ENCODE measurements around the gene ZNF333. TPM values are rescaled to one million over a fixed set of nuclear protein-coding genes. Genes with fewer than 3 reads are reported as not detected.
A peak's percentile ranks its signal among the peaks of the same experiment; 100 is the strongest.

The ZNF333 gene
- polyA plus RNA-seq, result 10 to 100 TPM; 10.8 to 15.1 (median 14.6) TPM

DNA sequence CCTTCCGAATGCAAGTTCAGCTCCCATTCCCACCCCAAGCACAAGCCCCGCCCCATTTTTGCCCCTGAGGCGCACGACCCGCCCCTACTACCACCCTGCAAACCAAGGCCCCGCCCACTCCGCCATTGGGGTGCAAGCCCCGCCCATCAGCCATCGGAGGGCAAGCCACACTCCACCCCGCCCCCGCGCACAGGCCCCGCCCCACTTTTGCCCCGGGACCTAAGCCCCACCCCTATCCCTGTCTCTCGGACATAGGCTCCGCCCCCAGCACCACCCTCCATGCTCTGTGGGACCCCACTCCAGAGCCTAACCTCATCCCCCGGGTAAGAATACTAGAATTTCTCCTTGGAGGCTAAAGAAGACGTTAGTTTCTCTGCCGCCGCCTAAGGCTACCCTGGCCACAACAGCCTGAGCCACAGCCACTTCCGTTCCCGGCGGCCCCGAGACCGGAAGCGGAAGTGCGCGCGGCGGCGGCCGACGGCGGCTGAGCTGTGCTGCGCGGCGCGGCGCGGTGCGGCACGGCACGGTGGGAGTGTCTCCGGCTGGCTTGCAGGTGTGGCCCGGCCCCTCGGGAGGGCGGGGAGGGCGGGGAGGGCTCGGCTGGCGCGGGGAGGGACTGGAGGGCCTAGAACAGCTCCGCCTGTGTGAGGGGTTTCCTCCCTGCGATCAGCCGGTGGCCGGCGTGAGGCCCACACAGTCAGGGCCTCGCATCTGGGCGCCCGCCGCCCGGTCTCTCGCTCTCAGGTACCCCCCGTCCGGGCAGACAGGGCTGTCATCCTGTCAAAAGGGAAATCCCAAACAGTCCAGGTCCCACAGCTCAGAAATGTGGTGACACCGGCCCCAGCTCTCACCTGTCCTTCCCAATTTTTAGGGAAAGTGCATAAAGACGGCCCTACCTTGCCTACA is at the start of gene ZNF333:
ZNF333 (plus strand) TSS at position 451 of the 906 bp plus-strand sequence. CDS start 3,444 bp downstream, outside the sequence.
- H3K27me3 Mint-ChIP-seq (ENCODE audit: low read depth in 3 of 3), result peaks cover 6 to 10% (median 7%) of the 10 kb centered on the region in 3 donors
- DNase-seq, result peak; percentile 95 to 98 (median 97)
- peak within 1 kb of the TSS; percentile 92 to 97 (median 95) for H3K4me3 Mint-ChIP-seq
- H3K36me3 Mint-ChIP-seq, result peaks cover 0 to 2% (median 0%) of the 10 kb centered on the region in 3 donors
- peak within 1 kb of the TSS; percentile 93 to 100 (median 99) for H3K27ac Mint-ChIP-seq
- peaks cover 20 to 30% of the 10 kb centered on the region in 2 donors for H3K4me1 Mint-ChIP-seq
- no peaks in the 10 kb centered on the region for H3K9me3 Mint-ChIP-seq

DNA sequence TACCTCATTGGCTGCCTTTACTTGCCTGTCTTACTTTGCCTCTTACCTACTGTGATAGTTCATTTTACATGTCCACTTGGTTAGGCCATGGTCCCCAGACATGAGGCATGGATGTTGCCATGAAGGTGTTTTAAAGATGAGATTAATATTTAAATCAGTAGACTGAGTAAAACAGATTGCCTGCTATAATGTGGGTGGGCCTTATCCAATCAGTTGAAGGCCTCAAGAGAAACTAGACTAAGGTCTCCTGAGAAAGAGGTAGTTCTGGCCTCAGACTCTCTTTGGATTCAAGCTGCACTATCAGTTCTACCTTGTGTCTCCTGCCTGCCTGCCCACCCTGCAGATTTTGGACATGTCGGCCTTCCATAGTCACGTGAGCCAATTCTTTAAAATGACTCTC is 41.3 kb upstream of the ZNF333 start:
- Mint-ChIP-seq H3K4me1 (no peaks in the 10 kb centered on the region), H3K4me3 (no peak overlapping the region), H3K27ac (no peak overlapping the region), H3K36me3 (peaks cover 0 to 4% (median 0%) of the 10 kb centered on the region in 3 donors), H3K27me3 (ENCODE audit: low read depth in 3 of 3) (peaks cover 8 to 15% (median 14%) of the 10 kb centered on the region in 3 donors), H3K9me3 (peaks cover 0 to 4% (median 0%) of the 10 kb centered on the region in 6 donors)
- DNase-seq, result no peak

DNA sequence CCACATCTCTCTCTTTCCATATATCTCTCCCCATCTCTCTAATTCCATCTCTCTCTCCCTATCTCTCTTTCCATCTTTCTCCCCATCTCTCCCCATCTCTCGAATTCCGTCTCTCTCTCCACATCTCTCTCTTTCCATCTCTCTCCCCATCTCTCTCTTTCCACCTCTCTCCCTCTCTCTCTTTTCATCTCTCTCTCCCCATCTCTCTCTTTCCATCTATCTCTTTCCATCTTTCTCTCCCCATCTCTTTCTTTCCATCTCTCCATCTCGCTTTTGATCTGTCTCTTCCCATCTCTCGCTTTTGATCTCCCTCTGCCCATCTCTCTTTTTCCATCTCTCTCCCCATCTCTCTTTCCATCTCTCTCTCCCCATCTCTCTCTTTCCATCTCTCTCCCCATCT is 40.8 kb upstream of the ZNF333 start:
- Mint-ChIP-seq H3K4me3 (no peak overlapping the region), H3K27me3 (ENCODE audit: low read depth in 3 of 3) (peaks cover 9 to 17% (median 14%) of the 10 kb centered on the region in 3 donors), H3K36me3 (peaks cover 0 to 4% (median 0%) of the 10 kb centered on the region in 3 donors), H3K9me3 (no peaks in the 10 kb centered on the region), H3K27ac (no peak overlapping the region), H3K4me1 (no peaks in the 10 kb centered on the region)
- no peak for DNase-seq

DNA sequence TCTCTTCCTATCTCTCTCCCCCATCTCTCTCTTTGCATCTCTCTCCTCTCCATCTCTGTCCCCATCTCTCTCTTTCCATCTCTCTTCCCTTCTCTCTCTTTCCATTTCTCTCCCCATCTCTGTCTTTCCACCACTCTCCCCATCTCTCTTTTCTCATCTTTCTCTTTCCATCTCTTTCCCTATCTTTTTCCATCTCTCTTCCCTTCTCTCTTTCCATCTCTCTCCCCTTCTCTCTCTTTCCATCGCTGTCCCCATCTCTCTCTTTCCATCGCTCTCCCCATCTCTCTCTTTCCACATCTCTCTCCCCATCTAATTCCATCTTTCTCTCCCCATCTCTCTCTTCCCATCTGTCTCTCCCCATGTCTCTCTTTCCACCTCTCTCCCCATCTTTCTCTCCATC is 39.7 kb upstream of the ZNF333 start:
- no peaks in the 10 kb centered on the region for H3K9me3 Mint-ChIP-seq
- DNase-seq, result no peak
- H3K27ac Mint-ChIP-seq, result no peak overlapping the region
- H3K27me3 Mint-ChIP-seq (ENCODE audit: low read depth in 3 of 3), result peaks cover 6 to 17% (median 10%) of the 10 kb centered on the region in 3 donors
- H3K4me1 Mint-ChIP-seq, result no peaks in the 10 kb centered on the region
- peaks cover 0 to 4% (median 0%) of the 10 kb centered on the region in 3 donors for H3K36me3 Mint-ChIP-seq
- H3K4me3 Mint-ChIP-seq, result no peak overlapping the region

DNA sequence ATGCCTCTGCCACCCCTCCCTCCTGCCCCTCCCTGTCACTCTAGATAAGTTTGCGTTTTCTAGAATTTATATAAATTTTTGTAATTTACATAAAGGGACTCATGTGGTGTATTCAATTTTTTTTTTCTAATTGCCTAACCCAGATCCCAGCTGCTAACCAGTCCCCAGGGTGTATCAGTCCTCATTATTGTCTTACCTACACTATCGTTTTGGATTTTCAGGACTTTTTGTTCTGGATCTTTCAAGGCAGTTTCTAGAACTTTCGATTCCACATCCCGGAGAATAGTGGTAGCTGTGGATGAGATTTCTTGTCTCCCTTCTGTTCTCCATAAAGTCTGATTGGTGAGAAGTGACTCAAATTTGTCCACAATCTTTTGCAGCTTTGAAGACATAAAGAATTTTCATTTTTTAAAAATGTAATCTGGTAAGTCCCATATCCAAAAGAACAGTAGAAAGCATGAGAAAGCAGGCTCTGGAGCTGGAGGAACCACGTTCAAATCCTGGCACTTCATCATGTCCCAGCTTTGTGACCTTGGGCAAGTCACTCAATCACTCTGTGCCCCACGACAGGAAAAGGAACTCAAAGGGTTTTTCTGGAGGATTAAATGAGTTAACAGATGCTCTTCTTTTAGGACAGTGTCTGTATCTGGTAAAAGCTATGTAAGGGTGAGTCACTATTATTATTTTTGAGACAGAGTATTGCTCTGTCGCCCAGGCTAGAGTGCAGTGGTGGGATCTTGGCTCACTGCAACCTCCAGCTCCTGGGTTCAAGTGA is 34.9 kb upstream of the ZNF333 start:
- no peaks in the 10 kb centered on the region for H3K4me1 Mint-ChIP-seq
- no peaks in the 10 kb centered on the region for H3K9me3 Mint-ChIP-seq
- H3K36me3 Mint-ChIP-seq, result peaks cover 0 to 4% (median 0%) of the 10 kb centered on the region in 3 donors
- H3K27me3 Mint-ChIP-seq (ENCODE audit: low read depth in 3 of 3), result peaks cover 4 to 9% (median 9%) of the 10 kb centered on the region in 3 donors
- DNase-seq, result no peak
- no peak overlapping the region for H3K4me3 Mint-ChIP-seq
- no peak overlapping the region for H3K27ac Mint-ChIP-seq

DNA sequence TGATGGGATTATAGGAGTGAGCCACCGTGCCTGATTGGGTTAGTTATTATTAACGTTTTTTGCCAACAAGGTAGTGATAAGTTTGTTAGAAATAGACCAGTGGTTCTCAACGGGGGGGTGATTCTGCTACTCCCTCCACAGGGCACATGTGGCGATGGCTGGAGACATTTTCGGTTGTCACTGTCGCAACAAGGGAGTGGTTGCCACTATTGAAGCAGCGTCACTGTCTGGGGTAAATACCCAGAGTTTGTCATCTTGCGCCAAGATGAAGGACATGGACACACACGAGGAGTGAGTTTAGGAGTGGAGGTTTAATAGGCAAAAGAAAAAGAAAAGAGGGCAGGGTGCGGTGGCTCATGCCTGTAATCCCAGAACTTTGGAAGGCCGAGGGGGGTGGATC is 34.1 kb upstream of the ZNF333 start:
- Mint-ChIP-seq H3K4me1 (no peaks in the 10 kb centered on the region), H3K27me3 (ENCODE audit: low read depth in 3 of 3) (peaks cover 2 to 11% (median 8%) of the 10 kb centered on the region in 3 donors), H3K36me3 (no peaks in the 10 kb centered on the region), H3K4me3 (no peak overlapping the region), H3K9me3 (no peaks in the 10 kb centered on the region), H3K27ac (no peak overlapping the region)
- DNase-seq, result no peak

DNA sequence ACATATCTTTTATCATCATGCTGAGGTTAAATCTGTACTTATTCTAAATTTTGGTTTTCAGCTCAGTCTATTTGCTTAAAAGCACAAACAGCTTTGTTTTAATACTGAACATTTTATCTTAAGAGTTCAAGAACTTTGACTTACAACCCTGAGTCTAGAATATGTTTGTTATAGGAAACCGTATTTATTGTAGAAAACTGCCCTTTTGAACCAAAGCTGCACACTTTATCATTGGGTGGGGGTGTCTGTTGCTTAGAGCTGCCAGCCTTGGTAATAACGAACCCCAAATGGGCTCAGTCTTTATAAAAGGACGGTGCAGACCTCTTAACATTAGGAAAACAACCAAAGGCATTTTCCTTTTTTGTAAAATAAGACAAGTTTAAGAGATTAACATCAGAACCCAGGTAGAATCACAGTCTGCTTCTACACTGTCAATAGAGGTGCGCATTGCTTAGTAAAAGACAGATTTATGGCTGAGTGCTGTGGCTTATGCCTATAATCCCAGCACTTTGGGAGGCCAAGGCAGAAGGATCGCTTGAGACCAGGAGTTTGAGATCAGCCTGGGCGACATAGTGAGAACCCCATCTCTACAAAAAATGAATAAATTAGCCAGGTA is 29.9 kb upstream of the ZNF333 start:
- no peaks in the 10 kb centered on the region for H3K4me1 Mint-ChIP-seq
- peaks cover 0 to 5% (median 3%) of the 10 kb centered on the region in 3 donors for H3K27me3 Mint-ChIP-seq (ENCODE audit: low read depth in 3 of 3)
- DNase-seq, result no peak
- H3K4me3 Mint-ChIP-seq, result no peak overlapping the region
- no peaks in the 10 kb centered on the region for H3K9me3 Mint-ChIP-seq
- H3K36me3 Mint-ChIP-seq, result no peaks in the 10 kb centered on the region
- H3K27ac Mint-ChIP-seq, result no peak overlapping the region

DNA sequence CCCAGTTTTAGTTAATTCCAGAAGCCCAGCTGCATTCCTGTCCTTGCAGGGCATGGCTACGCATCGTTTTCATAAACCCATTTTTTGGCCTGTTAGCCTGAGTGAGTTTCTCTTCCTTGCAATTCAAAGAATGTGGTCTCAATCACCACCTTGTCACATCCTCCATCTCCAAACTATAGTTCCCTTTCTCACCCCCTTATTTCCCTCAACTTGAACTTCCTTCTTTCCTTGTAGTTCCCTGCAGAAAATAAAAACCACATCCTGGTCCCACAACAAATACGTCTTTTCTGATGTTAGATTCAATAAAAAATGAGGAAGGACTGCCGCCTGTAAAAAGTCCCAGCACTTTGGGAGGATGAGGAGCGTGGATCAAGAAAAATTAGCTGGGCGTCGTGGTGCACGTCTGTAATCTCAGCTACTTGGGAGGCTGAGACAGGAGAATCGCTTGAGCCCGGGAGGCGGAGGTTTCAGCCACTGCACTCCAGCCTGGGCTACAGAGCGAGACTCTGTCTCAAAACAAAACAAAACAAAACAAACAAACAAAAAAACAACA is 28.4 kb upstream of the ZNF333 start:
- Mint-ChIP-seq H3K27me3 (ENCODE audit: low read depth in 3 of 3) (peaks cover 0 to 5% (median 0%) of the 10 kb centered on the region in 3 donors), H3K27ac (no peak overlapping the region), H3K36me3 (no peaks in the 10 kb centered on the region), H3K9me3 (no peaks in the 10 kb centered on the region), H3K4me1 (no peaks in the 10 kb centered on the region), H3K4me3 (no peak overlapping the region)
- no peak for DNase-seq

DNA sequence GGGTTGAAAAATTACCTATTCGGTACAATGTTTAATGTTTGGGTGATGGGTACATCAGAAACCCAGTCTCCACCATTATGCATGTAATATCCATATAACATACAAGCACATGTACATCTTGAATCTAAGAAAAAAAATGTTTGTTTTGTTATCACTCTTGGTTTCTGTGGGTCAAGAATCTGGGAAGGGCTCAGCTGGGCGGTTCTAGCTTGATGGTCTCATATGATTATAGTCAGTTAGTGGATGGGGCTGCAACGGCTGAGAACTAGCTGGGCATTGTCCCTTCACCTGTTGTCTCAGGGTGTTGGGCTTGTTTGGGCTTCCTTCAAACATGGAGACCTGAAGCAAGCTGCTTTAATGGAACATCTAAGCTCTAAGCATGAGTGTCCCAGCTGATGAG is 19.9 kb upstream of the ZNF333 start:
- no peak overlapping the region for H3K27ac Mint-ChIP-seq

DNA sequence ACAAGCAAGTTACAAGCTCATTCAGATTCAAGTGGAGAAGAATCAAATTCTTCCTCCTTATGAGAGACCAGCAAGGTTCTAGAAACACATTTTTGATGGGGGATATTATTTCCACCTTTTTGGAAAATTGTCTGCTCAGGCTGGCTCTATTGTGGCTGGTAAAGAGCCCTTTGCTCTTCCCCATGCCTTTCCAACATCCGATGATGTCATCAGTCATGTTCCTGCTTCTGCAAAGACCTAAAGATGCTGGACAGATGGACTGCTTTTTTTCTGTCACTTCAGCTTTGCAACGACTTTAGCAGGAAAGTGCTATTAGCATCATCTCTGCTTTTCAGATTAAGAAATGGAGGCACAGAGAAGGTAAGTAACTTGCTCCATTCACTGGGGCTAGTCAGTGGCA is 19.4 kb upstream of the ZNF333 start:
- H3K27me3 Mint-ChIP-seq (ENCODE audit: low read depth in 3 of 3), result peaks cover 0 to 26% (median 5%) of the 10 kb centered on the region in 3 donors
- peaks cover 22 to 26% of the 10 kb centered on the region in 2 donors for H3K4me1 Mint-ChIP-seq
- DNase-seq, result no peak
- no peak overlapping the region for H3K4me3 Mint-ChIP-seq
- peaks cover 0 to 9% (median 4%) of the 10 kb centered on the region in 6 donors for H3K9me3 Mint-ChIP-seq
- no peak overlapping the region for H3K27ac Mint-ChIP-seq
- no peaks in the 10 kb centered on the region for H3K36me3 Mint-ChIP-seq

More for the DNA sequence above, 19.9 kb upstream of the ZNF333 start:
- no peak for DNase-seq
- Mint-ChIP-seq H3K9me3 (peaks cover 0 to 9% (median 4%) of the 10 kb centered on the region in 6 donors), H3K4me1 (peaks cover 22 to 26% of the 10 kb centered on the region in 2 donors), H3K36me3 (no peaks in the 10 kb centered on the region), H3K4me3 (no peak overlapping the region), H3K27me3 (ENCODE audit: low read depth in 3 of 3) (peaks cover 0 to 24% (median 5%) of the 10 kb centered on the region in 3 donors)

DNA sequence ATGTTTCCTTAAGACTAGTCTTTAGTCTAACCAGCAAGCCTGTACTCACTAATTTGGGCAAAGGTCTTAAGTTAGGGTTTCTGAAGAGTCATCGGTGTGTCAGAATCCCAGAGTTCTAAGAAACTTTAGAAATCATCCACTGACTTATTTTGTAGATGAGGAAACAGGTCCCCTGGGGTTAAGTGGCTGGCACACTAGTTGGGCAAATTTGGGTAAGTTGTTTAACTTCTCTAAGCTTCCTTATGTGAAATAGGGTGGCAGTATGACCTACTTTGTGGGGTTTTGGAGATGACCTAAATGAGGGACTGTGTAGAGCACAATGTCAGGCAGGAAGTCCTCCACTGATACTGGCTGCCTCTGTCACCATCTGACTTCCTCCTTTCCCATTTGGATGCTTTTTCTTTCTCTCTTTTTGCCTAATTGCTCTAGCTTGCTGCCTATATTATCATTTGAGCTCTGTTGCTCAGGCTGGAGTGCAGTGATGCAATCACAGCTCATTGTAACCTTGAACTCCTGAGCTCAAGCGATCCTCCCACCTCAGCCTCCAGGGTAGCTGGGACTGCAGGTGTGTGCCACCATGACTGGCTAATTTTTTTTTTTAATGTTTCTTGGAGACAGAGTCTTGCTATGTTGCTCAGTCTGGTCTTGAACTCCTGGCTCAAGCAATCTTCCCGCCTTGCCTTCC is 17.5 kb upstream of the ZNF333 start:
- Mint-ChIP-seq H3K4me3 (no peak overlapping the region), H3K4me1 (peaks cover 16 to 19% of the 10 kb centered on the region in 2 donors), H3K27me3 (ENCODE audit: low read depth in 3 of 3) (peaks cover 2 to 26% (median 5%) of the 10 kb centered on the region in 3 donors), H3K36me3 (no peaks in the 10 kb centered on the region), H3K27ac (no peak overlapping the region), H3K9me3 (peaks cover 0 to 9% (median 4%) of the 10 kb centered on the region in 6 donors)
- no peak for DNase-seq

DNA sequence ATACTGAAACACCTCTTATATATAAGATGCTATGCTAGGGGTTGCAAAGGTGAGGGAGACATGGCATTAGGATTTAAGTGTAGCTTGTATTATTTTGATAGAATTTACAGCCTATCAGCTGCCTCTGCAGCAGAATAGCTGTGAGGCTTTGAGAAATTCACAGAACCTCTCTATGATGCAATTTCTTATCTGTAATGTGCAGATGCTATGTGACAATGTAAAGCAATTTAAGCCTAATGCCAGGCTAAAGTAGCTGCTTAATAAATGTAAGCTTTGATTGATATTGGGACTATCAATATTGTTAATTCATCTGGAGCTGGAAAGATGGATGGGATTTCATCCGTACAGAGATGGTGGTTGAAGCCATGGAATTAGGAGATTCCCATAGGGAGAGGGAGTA is 16.8 kb upstream of the ZNF333 start:
- peaks cover 2 to 24% (median 4%) of the 10 kb centered on the region in 3 donors for H3K27me3 Mint-ChIP-seq (ENCODE audit: low read depth in 3 of 3)
- H3K9me3 Mint-ChIP-seq, result peaks cover 0 to 9% (median 4%) of the 10 kb centered on the region in 6 donors
- H3K4me3 Mint-ChIP-seq, result no peak overlapping the region
- DNase-seq, result no peak
- no peak overlapping the region for H3K27ac Mint-ChIP-seq
- H3K4me1 Mint-ChIP-seq, result peaks cover 11 to 12% of the 10 kb centered on the region in 2 donors
- no peaks in the 10 kb centered on the region for H3K36me3 Mint-ChIP-seq

DNA sequence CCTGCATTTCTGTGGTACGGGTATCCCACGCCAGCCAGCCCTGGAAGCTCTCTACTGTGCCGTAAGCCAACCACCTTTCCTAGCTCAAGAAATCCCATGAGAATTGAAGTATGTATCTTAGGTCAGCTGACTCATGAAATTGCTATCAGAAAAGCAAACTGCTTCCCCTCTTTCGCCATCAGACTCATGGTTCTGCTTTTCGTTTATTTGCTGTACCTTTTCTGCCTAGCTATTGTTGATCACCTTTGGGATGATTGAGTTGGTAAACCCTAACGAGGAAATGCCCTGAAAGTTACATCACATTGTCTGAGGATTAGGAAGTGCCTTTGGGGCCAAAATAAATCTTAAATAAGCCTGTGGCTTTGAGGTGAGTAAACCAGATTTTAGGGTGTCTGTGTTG is 15.1 kb upstream of the ZNF333 start, which contains the start of gene ADGRE3:
ADGRE3 (minus strand) TSS at position 81 of the 400 bp plus-strand sequence; CDS start at position 7, 74 bp downstream.
- peaks cover 2 to 20% (median 2%) of the 10 kb centered on the region in 3 donors for H3K27me3 Mint-ChIP-seq (ENCODE audit: low read depth in 3 of 3)
- H3K36me3 Mint-ChIP-seq, result no peaks in the 10 kb centered on the region
- H3K4me3 Mint-ChIP-seq, result no peak within 1 kb of the TSS
- no peak for DNase-seq
- peaks cover 0 to 1% of the 10 kb centered on the region in 2 donors for H3K4me1 Mint-ChIP-seq
- no peak within 1 kb of the TSS for H3K27ac Mint-ChIP-seq
- H3K9me3 Mint-ChIP-seq, result peaks cover 0 to 6% (median 3%) of the 10 kb centered on the region in 6 donors
